Measurements from ENCODE around the gene G6PC2. TPM values are rescaled to one million over a fixed set of nuclear protein-coding genes. Genes with fewer than 3 reads are reported as not detected.

G6PC2 gene
- total RNA-seq, 1 donor from 2014 or later: not detected

GRCh38 chr2:168904358-168904757 is 3.3 kb downstream of the G6PC2 start:
- Mint-ChIP-seq H3K27me3 (ENCODE audit: low read depth, unreplicated experiment) (no peaks in the 10 kb centered on the region), H3K36me3 (ENCODE audit: low read depth, unreplicated experiment) (no peaks in the 10 kb centered on the region), H3K4me3 (ENCODE audit: unreplicated experiment) (no peak overlapping the region), H3K4me1 (ENCODE audit: low read depth, unreplicated experiment) (no peaks in the 10 kb centered on the region), H3K9me3 (ENCODE audit: unreplicated experiment) (no peaks in the 10 kb centered on the region), H3K27ac (ENCODE audit: unreplicated experiment) (no peak overlapping the region)
- Histone ChIP-seq H4K20me1 (ENCODE audit: insufficient read depth, low read length) (no peaks in the 10 kb centered on the region), H3K27me3 (ENCODE audit: insufficient read depth, low read length) (no peaks in the 10 kb centered on the region), H3K36me3 (ENCODE audit: insufficient read depth, low read length) (no peaks in the 10 kb centered on the region), H3K4me1 (ENCODE audit: insufficient read depth, low read length) (no peaks in the 10 kb centered on the region), H3K27ac (ENCODE audit: low read depth, low read length) (no peak overlapping the region), H3K9me3 (ENCODE audit: insufficient read depth, low read depth, low read length) (no peaks in the 10 kb centered on the region), H3K4me2 (ENCODE audit: low read length) (no peak overlapping the region), H3K9ac (ENCODE audit: low read length) (no peak overlapping the region), H3K4me3 (ENCODE audit: insufficient read depth, low read depth, low read length) (no peak overlapping the region), H2AFZ (ENCODE audit: low read depth, low read length) (no peak overlapping the region), H3K79me2 (ENCODE audit: insufficient read depth, low read length) (no peaks in the 10 kb centered on the region)
- TF ChIP-seq EZH2 (IDR thresholded peaks at IDR 0.05; ENCODE audit: insufficient read depth, low read length) (no peak), CTCF (IDR thresholded peaks at IDR 0.05; ENCODE audit: insufficient read depth, low read depth, low read length) (no peak)
- DNase-seq (ENCODE audit: low read depth): no peak
- FAIRE-seq: no peak

- H3K4me2 ChIP-seq (ENCODE audit: low read length): no peak overlapping the region
Observed at GRCh38 chr2:168907940-168908662, 7.0 kb downstream of the G6PC2 start.

More at GRCh38 chr2:168907940-168908662, 7.0 kb downstream of the G6PC2 start:
- Mint-ChIP-seq H3K27me3 (ENCODE audit: low read depth, unreplicated experiment) (peaks cover 11% of the 10 kb centered on the region), H3K4me3 (ENCODE audit: unreplicated experiment) (no peak overlapping the region), H3K27ac (ENCODE audit: unreplicated experiment) (no peak overlapping the region), H3K9me3 (ENCODE audit: unreplicated experiment) (no peaks in the 10 kb centered on the region), H3K4me1 (ENCODE audit: low read depth, unreplicated experiment) (no peaks in the 10 kb centered on the region), H3K36me3 (ENCODE audit: low read depth, unreplicated experiment) (no peaks in the 10 kb centered on the region)
- no peak overlapping the region for H2AFZ ChIP-seq (ENCODE audit: low read depth, low read length)
- TF ChIP-seq EZH2 (IDR thresholded peaks at IDR 0.05; ENCODE audit: insufficient read depth, low read length): no peak
- no peak for TF ChIP-seq CTCF (IDR thresholded peaks at IDR 0.05; ENCODE audit: insufficient read depth, low read depth, low read length)
- H3K36me3 ChIP-seq (ENCODE audit: insufficient read depth, low read length): no peaks in the 10 kb centered on the region
- H3K27me3 ChIP-seq (ENCODE audit: insufficient read depth, low read length): peaks cover 3% of the 10 kb centered on the region
- H3K27ac ChIP-seq (ENCODE audit: low read depth, low read length): no peak overlapping the region
- H3K9ac ChIP-seq (ENCODE audit: low read length): no peak overlapping the region
- H3K79me2 ChIP-seq (ENCODE audit: insufficient read depth, low read length): no peaks in the 10 kb centered on the region
- no peaks in the 10 kb centered on the region for H3K4me1 ChIP-seq (ENCODE audit: insufficient read depth, low read length)
- no peak overlapping the region for H3K4me3 ChIP-seq (ENCODE audit: insufficient read depth, low read depth, low read length)
- no peaks in the 10 kb centered on the region for H3K9me3 ChIP-seq (ENCODE audit: insufficient read depth, low read depth, low read length)
- DNase-seq (ENCODE audit: low read depth): no peak
- FAIRE-seq: no peak
- no peaks in the 10 kb centered on the region for H4K20me1 ChIP-seq (ENCODE audit: insufficient read depth, low read length)

Data from astrocyte (in vitro differentiated cells and primary cell).